ENCODE results near the gene HMOX2.

Gene HMOX2

GRCh38 chr16:4498546-4499195 is 22.5 kb downstream of the HMOX2 start:
- Histone ChIP-seq H2AFZ (ENCODE audit: low read depth, low read length) (no peak overlapping the region), H3K9me3 (ENCODE audit: low read length) (no peaks in the 10 kb centered on the region), H3K4me3 (ENCODE audit: low read length) (no peak overlapping the region), H3K27me3 (ENCODE audit: insufficient read depth, low read length) (no peaks in the 10 kb centered on the region), H3K36me3 (ENCODE audit: insufficient read depth, low read length) (no peaks in the 10 kb centered on the region), H3K4me1 (ENCODE audit: insufficient read depth, low read length) (peaks cover 19% of the 10 kb centered on the region)

DNA sequence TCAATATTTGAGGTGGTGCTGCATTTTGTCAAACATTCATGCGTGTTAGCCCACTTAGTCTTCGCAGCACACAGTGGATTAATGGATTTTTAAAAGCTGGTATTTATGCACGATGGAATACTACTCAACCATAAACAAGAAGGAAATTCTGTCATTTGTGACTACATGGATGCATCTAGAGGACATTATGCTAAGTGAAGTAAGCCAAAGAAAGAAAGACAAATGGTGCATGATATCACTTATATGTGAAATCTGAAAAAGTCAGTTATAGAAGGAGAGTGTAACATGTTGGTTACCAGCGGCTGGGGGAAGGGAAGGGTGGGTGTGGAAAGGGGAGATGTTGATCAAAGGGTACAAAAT is 23.0 kb downstream of the HMOX2 start:
- H3K4me1 ChIP-seq (ENCODE audit: insufficient read depth, low read length): peaks cover 19% of the 10 kb centered on the region

DNA sequence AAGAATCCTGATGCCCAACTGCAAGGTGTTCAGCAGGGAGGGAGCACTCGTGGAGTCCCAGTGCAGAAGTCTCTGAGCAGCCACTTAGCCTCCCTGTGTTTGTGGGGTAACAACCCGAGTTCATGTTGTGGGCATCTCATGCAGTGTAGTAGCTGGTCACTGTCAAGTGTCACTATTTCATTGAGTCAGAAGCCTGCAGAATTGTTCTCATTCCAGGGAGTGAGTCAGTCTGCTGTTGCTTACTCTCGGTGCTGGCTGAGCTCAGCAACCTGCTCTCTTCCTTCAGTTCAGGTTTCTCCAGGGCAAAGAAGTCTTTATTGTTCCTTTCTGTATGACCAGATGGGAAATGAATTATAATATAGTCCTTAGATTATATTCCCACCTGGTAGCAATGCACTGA is 24.1 kb downstream of the HMOX2 start:
- H3K4me3 ChIP-seq (ENCODE audit: low read length): no peak overlapping the region
- no peak overlapping the region for H2AFZ ChIP-seq (ENCODE audit: low read depth, low read length)
- H3K4me1 ChIP-seq (ENCODE audit: insufficient read depth, low read length): peaks cover 17% of the 10 kb centered on the region
- H3K27me3 ChIP-seq (ENCODE audit: insufficient read depth, low read length): no peaks in the 10 kb centered on the region
- H3K9me3 ChIP-seq (ENCODE audit: low read length): no peaks in the 10 kb centered on the region
- no peaks in the 10 kb centered on the region for H3K36me3 ChIP-seq (ENCODE audit: insufficient read depth, low read length)

More for the DNA sequence above, 23.0 kb downstream of the HMOX2 start:
- Histone ChIP-seq H3K36me3 (ENCODE audit: insufficient read depth, low read length) (no peaks in the 10 kb centered on the region), H3K27me3 (ENCODE audit: insufficient read depth, low read length) (no peaks in the 10 kb centered on the region), H3K4me3 (ENCODE audit: low read length) (no peak overlapping the region), H2AFZ (ENCODE audit: low read depth, low read length) (no peak overlapping the region), H3K9me3 (ENCODE audit: low read length) (no peaks in the 10 kb centered on the region)

DNA sequence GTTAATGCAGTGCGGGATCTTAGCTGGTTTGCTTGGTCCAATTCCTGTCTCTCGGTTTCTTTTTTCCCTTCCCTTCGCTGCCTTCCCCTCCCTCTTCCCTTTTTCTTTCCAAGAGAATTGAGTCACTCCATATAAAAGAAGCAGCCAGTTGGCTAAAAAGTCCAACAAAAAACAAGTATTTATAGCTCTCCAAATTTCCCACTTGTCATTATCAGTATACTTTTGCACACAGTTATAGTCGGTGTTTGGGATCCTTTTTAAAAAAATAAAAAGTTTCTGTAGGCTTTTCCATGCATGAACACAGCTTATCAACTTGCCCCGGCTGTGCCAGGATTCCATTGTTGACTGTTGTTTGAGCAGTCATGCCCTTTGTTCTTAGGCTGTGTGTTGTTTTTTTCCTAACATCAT is 24.9 kb downstream of the HMOX2 start:
- Histone ChIP-seq H2AFZ (ENCODE audit: low read depth, low read length) (no peak overlapping the region), H3K27me3 (ENCODE audit: insufficient read depth, low read length) (no peaks in the 10 kb centered on the region), H3K9me3 (ENCODE audit: low read length) (no peaks in the 10 kb centered on the region), H3K4me1 (ENCODE audit: insufficient read depth, low read length) (peaks cover 17% of the 10 kb centered on the region), H3K36me3 (ENCODE audit: insufficient read depth, low read length) (no peaks in the 10 kb centered on the region), H3K4me3 (ENCODE audit: low read length) (no peak overlapping the region)

- Histone ChIP-seq H3K27me3 (ENCODE audit: insufficient read depth, low read length) (no peaks in the 10 kb centered on the region), H2AFZ (ENCODE audit: low read depth, low read length) (no peak overlapping the region), H3K36me3 (ENCODE audit: insufficient read depth, low read length) (peaks cover 29% of the 10 kb centered on the region), H3K9me3 (ENCODE audit: low read length) (no peaks in the 10 kb centered on the region), H3K4me3 (ENCODE audit: low read length) (no peak overlapping the region), H3K4me1 (ENCODE audit: insufficient read depth, low read length) (peaks cover 11% of the 10 kb centered on the region)
Measured at GRCh38 chr16:4505356-4506147, 29.4 kb downstream of the HMOX2 start.

GRCh38 chr16:4506450-4506849 is 30.3 kb downstream of the HMOX2 start:
- Histone ChIP-seq H3K36me3 (ENCODE audit: insufficient read depth, low read length) (peaks cover 36% of the 10 kb centered on the region), H3K27me3 (ENCODE audit: insufficient read depth, low read length) (no peaks in the 10 kb centered on the region), H3K4me3 (ENCODE audit: low read length) (no peak overlapping the region), H3K4me1 (ENCODE audit: insufficient read depth, low read length) (peaks cover 3% of the 10 kb centered on the region), H3K9me3 (ENCODE audit: low read length) (no peaks in the 10 kb centered on the region), H2AFZ (ENCODE audit: low read depth, low read length) (no peak overlapping the region)

GRCh38 chr16:4507588-4508345 is 31.6 kb downstream of the HMOX2 start:
- Histone ChIP-seq H3K36me3 (ENCODE audit: insufficient read depth, low read length) (peaks cover 49% of the 10 kb centered on the region), H3K9me3 (ENCODE audit: low read length) (no peaks in the 10 kb centered on the region), H3K27me3 (ENCODE audit: insufficient read depth, low read length) (no peaks in the 10 kb centered on the region)

DNA sequence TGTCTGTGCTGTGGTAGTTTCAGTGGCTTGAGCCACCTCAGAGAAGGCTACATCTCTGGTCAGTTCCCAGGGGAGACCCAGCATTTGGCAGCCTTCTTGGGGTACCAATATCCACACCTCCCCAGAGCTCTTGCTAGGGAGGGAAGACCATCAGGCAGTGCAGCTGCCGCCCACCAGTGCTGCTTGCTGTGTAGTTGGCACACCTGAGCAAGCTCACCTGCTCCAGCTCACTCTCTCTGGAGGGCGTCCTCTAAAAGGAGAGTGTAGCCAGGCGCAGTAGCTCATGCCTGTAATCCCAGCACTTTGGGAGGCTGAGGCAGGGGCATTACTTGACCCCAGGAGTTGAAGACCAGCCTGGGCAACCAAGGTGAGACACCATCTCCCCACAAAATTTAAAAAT is 32.6 kb downstream of the HMOX2 start:
- H3K4me1 ChIP-seq (ENCODE audit: insufficient read depth, low read length): no peaks in the 10 kb centered on the region
- no peak overlapping the region for H2AFZ ChIP-seq (ENCODE audit: low read depth, low read length)
- no peaks in the 10 kb centered on the region for H3K27me3 ChIP-seq (ENCODE audit: insufficient read depth, low read length)
- no peak overlapping the region for H3K4me3 ChIP-seq (ENCODE audit: low read length)
- no peaks in the 10 kb centered on the region for H3K9me3 ChIP-seq (ENCODE audit: low read length)
- H3K36me3 ChIP-seq (ENCODE audit: insufficient read depth, low read length): peaks cover 54% of the 10 kb centered on the region

More at GRCh38 chr16:4507588-4508345, 31.6 kb downstream of the HMOX2 start:
- H3K4me1 ChIP-seq (ENCODE audit: insufficient read depth, low read length): no peaks in the 10 kb centered on the region
- no peak overlapping the region for H3K4me3 ChIP-seq (ENCODE audit: low read length)
- H2AFZ ChIP-seq (ENCODE audit: low read depth, low read length): no peak overlapping the region

GRCh38 chr16:4509420-4509819 is 33.2 kb downstream of the HMOX2 start:
- peaks cover 54% of the 10 kb centered on the region for H3K36me3 ChIP-seq (ENCODE audit: insufficient read depth, low read length)
- no peaks in the 10 kb centered on the region for H3K9me3 ChIP-seq (ENCODE audit: low read length)
- H3K4me3 ChIP-seq (ENCODE audit: low read length): no peak overlapping the region
- H3K27me3 ChIP-seq (ENCODE audit: insufficient read depth, low read length): no peaks in the 10 kb centered on the region
- no peak overlapping the region for H2AFZ ChIP-seq (ENCODE audit: low read depth, low read length)
- H3K4me1 ChIP-seq (ENCODE audit: insufficient read depth, low read length): no peaks in the 10 kb centered on the region

DNA sequence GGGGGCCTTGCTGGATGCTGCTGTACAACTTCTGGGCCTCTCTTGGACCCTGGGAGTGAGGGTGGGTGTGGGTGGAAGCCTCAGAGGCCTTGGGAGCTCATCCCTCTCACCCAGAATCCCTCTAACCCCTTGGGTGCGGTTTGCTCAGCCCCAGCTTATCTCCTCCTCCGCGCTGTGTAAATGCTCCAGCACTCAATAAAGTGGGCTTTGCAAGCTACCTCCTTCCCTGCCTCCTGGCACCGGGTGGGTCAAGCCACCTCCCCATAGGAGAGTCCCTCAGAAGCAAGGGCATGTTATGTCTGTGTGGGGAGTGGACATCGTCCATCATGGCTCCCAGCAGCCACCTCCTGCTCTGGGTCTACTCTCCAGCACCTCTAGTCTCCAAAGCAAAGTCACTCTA is 33.9 kb downstream of the HMOX2 start:
- peaks cover 54% of the 10 kb centered on the region for H3K36me3 ChIP-seq (ENCODE audit: insufficient read depth, low read length)
- H2AFZ ChIP-seq (ENCODE audit: low read depth, low read length): no peak overlapping the region
- H3K4me1 ChIP-seq (ENCODE audit: insufficient read depth, low read length): no peaks in the 10 kb centered on the region
- H3K9me3 ChIP-seq (ENCODE audit: low read length): no peaks in the 10 kb centered on the region
- H3K4me3 ChIP-seq (ENCODE audit: low read length): no peak overlapping the region
- no peaks in the 10 kb centered on the region for H3K27me3 ChIP-seq (ENCODE audit: insufficient read depth, low read length)

DNA sequence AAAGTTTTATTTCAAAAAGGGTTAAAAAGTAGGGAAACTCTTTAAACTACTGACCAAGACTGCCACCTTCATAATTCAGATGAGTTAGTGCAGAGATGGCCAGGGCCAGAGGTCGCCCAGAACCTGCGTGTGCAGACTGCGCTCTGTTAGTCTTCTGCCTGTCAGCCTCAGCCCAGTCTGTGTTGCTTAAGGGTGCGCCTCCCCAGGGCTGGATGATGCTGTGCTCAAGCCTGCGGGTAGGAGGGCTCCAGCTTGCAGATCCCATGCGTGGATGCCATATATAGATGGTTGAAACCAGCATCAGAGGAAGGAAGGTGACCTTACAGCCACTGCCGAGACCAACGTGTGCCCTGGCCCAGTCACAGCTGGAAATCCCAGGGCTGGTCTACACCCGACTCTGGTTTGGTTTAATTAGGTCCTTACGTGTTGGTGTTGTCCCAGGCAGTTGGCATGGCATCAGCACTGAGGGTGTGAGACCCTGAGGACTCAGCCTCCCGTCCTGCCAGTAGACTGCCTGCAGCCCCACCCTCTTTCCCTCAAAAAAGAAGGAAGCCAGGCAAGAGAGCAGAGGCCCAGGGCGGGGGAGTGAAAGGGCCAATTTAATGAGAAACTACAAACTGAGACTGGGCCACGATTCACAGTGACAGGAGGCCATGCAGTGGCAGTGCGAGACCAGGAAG is 34.7 kb downstream of the HMOX2 start:
- Histone ChIP-seq H3K9me3 (ENCODE audit: low read length) (no peaks in the 10 kb centered on the region), H2AFZ (ENCODE audit: low read depth, low read length) (no peak overlapping the region), H3K4me1 (ENCODE audit: insufficient read depth, low read length) (no peaks in the 10 kb centered on the region), H3K36me3 (ENCODE audit: insufficient read depth, low read length) (peaks cover 54% of the 10 kb centered on the region), H3K4me3 (ENCODE audit: low read length) (no peak overlapping the region), H3K27me3 (ENCODE audit: insufficient read depth, low read length) (no peaks in the 10 kb centered on the region)

DNA sequence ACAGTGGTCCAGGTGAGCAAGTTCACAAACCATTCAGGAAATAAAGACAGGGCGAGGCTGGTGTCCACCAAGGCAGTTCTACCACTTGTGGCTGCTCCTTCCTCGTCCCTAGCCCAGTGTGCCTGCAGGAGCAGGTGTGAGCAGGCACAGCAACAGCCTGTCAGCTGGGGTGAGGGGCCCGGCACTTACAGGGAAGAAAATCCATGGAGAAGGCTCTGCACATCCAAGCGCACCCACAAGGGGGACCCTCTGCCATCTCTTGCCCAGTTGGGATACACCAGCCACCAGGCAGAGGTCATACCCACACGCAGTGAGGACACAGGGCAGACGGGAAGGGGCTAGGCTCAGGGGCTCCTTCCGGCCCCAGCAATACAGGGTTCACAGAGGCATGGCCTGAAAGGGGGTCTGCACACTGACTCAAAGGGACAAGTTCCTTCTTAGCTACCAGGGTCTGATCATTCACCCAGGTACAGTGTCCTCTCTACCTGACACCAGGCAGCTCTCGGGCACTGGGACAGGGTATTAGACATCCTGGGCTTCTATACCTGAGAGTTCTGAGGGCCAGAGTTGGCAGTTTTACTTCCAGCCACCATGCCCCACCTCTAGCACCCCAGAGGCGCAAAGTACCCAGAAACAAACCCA is 35.4 kb downstream of the HMOX2 start:
- Histone ChIP-seq H3K36me3 (ENCODE audit: insufficient read depth, low read length) (peaks cover 54% of the 10 kb centered on the region), H3K9me3 (ENCODE audit: low read length) (no peaks in the 10 kb centered on the region), H3K4me3 (ENCODE audit: low read length) (no peak overlapping the region), H3K4me1 (ENCODE audit: insufficient read depth, low read length) (no peaks in the 10 kb centered on the region), H3K27me3 (ENCODE audit: insufficient read depth, low read length) (no peaks in the 10 kb centered on the region), H2AFZ (ENCODE audit: low read depth, low read length) (no peak overlapping the region)

Measured in neuron (in vitro differentiated cells).